RWPE2 (cell line): ENCODE data around the gene STX8.

Experiments
- ATAC-seq: fragments of 200-7000 bp; cut with Tn5 transposase; 3 replicates; pipeline ENCODE4 v1.9.1; 2021; ENCODE audit warnings: low read depth
- DNase-seq: peaks from one replicate; pipeline ENCODE4 v3.0.0-alpha.2; 2020; ENCODE audit warnings: low spot score
- H3K27ac ChIP-seq: fragments of 450-650 bp; 2 replicates; pipeline ENCODE4 v1.5.1; 2017; ENCODE audit warnings: mild to moderate bottlenecking; ENCODE audit not compliant: poor library complexity, severe bottlenecking
- H3K27me3 ChIP-seq: fragments of 250-450 bp; sonication (Bioruptor Pico); 2 replicates; pipeline ENCODE4 v1.5.1; 2021; ENCODE audit warnings: mild to moderate bottlenecking, moderate library complexity; ENCODE audit not compliant: insufficient read depth, poor library complexity, severe bottlenecking
- H3K36me3 ChIP-seq: fragments of 250-450 bp; sonication (Bioruptor Pico); 2 replicates; pipeline ENCODE4 v1.5.1; 2020; ENCODE audit warnings: low read depth, mild to moderate bottlenecking, moderate library complexity
- H3K4me1 ChIP-seq: fragments of 250-450 bp; sonication (Bioruptor Pico); 2 replicates; pipeline ENCODE4 v1.5.1; 2021; ENCODE audit warnings: mild to moderate bottlenecking, moderate library complexity; ENCODE audit not compliant: insufficient read depth, poor library complexity, severe bottlenecking
- H3K4me3 ChIP-seq: fragments of 250-450 bp; sonication (Bioruptor Pico); 2 replicates; pipeline ENCODE4 v1.5.1; 2021; ENCODE audit warnings: mild to moderate bottlenecking, moderate library complexity; ENCODE audit not compliant: severe bottlenecking
- H3K9me3 ChIP-seq: fragments of 250-450 bp; sonication (Bioruptor Pico); 2 replicates; pipeline ENCODE4 v1.5.1; 2021; ENCODE audit warnings: mild to moderate bottlenecking, moderate library complexity; ENCODE audit not compliant: severe bottlenecking
- TF ChIP-seq, protein P1 (sequence below): fragments of 450-650 bp; IDR thresholded peaks from one replicate; pipeline ENCODE4 v1.5.1; 2017; ENCODE audit warnings: mild to moderate bottlenecking, moderate library complexity; ENCODE audit not compliant: poor library complexity, severe bottlenecking

The STX8 gene

DNA sequence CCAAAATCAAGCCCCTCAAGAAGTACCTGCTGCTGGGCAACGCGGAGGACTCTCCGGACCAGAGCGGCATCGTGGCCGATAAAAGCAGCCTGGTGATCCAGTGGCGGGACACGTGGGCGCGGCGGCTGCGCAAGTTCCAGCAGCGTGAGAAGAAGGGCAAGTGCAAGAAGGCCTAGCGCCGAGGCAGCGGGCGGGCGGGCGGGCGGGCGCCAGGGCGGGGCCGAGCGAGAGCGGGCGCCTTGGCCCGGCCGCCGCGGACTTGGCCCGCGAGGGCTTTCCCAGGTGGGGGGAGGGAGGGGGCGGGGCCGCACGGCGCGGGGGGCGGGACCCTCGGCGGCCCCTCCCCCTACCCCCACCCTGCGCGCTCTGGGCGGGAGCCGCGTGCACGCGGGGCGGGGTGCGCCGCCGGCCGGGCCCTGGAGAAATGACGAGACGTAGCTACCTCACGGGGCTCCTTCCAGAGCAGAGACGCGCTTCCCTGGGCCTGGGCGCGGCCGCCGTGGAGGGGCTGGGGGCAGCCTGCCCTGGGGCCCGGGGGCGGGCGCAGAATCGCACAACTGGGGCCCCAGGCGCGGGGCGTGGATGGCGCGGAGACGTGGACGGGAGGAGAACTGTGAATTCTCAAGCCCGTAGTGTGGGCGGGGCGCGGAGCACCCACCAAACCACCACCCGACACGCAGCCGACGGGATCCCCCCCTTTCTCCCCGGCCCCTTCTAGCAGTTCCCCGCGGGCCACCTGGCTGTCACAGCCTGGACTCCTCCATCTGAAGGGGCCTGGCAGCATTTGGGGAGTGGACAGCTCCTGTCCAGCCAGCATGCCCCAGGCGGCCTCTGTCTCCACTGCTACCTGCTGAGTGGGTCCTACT, 335.6 kb downstream of the STX8 start:
- ATAC-seq (peak; percentile 65), DNase-seq (no peak)
- Histone ChIP-seq H3K9me3 (no peaks in the 10 kb centered on the region), H3K27me3 (no peaks in the 10 kb centered on the region), H3K4me1 (no peaks in the 10 kb centered on the region), H3K36me3 (no peaks in the 10 kb centered on the region), H3K27ac (no peak overlapping the region), H3K4me3 (peak overlapping the region; percentile 32)
- TF ChIP-seq, protein P1, sequence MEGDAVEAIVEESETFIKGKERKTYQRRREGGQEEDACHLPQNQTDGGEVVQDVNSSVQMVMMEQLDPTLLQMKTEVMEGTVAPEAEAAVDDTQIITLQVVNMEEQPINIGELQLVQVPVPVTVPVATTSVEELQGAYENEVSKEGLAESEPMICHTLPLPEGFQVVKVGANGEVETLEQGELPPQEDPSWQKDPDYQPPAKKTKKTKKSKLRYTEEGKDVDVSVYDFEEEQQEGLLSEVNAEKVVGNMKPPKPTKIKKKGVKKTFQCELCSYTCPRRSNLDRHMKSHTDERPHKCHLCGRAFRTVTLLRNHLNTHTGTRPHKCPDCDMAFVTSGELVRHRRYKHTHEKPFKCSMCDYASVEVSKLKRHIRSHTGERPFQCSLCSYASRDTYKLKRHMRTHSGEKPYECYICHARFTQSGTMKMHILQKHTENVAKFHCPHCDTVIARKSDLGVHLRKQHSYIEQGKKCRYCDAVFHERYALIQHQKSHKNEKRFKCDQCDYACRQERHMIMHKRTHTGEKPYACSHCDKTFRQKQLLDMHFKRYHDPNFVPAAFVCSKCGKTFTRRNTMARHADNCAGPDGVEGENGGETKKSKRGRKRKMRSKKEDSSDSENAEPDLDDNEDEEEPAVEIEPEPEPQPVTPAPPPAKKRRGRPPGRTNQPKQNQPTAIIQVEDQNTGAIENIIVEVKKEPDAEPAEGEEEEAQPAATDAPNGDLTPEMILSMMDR, result no peak

DNA sequence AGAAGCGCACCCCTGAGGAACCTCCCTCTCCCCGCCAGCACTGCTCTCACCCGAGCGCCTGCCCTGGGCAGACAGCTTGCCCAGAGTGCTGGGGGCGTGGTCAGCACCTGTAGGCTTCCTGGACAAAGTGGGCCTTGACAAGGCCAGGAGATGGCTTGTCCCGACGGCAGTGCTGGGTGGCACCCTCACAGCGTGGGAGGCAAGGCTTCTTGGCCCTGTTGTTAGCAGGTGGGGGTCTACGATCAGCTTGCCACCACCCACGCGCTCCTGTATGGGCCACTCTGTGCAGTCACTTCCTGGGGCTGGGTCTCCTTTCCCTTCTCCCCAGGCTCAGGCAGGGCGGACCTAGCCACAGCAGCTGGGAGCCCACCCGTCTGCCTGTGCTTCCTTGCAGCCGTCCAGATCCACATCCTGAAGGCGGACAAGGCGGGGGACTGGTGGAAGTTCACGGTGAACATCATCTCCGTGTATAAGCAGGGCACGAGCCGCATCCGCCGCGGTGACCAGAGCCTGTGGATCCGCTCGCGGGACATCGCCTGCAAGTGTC, 336.3 kb downstream of the STX8 start:
- Histone ChIP-seq H3K4me1 (no peaks in the 10 kb centered on the region), H3K27ac (no peak overlapping the region), H3K9me3 (no peaks in the 10 kb centered on the region), H3K36me3 (no peaks in the 10 kb centered on the region), H3K27me3 (no peaks in the 10 kb centered on the region), H3K4me3 (peak overlapping the region; percentile 12)
- DNase-seq, result no peak
- TF ChIP-seq, protein P1, result no peak
- ATAC-seq, result no peak

DNA sequence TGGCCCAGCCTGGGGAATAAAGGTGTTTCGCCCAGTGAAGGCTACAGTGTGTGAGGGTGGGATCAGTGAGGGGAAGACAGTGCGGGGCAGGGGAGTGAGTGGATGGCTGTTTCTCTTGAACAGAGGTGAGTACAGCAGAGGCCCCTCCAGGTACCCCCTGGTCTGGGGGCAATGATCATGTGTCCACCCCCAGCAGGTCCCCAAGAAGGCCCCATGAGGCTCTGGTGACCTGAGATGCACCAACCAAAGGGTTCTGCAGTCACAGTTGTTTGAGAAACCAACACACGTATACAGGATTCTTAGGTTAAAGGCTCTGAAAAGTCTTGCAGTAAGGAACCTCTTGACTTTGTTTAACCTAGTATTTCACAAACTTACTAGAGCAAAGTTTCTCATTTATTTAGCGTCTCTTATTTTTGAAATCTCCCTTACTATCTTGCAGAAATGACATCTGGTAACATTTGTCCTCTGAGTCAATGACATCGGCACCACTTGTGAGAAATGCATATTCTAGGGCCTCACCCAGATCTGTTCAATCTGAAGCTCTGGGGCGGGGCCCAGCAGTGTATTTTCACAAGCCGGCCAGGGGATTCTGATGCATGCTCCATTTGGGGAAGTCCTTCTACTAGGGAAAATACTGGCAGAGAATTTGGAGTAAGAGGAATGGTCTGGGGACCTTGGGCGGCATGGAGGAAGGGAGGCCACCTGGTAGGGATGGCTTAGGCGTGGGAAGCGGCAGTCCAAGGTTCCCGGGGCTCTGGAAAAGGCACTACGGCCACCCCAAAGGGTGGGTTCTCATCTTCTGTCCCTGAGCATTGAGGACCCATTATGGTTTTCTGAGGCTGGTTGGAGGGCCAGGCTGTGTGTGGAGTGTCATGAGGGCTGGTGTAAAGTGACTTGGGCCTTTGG, 337.0 kb downstream of the STX8 start:
- DNase-seq (no peak), ATAC-seq (no peak)
- Histone ChIP-seq H3K4me1 (no peaks in the 10 kb centered on the region), H3K9me3 (no peaks in the 10 kb centered on the region), H3K36me3 (no peaks in the 10 kb centered on the region), H3K27me3 (no peaks in the 10 kb centered on the region), H3K4me3 (no peak overlapping the region), H3K27ac (no peak overlapping the region)
- TF ChIP-seq, protein P1, result no peak

DNA sequence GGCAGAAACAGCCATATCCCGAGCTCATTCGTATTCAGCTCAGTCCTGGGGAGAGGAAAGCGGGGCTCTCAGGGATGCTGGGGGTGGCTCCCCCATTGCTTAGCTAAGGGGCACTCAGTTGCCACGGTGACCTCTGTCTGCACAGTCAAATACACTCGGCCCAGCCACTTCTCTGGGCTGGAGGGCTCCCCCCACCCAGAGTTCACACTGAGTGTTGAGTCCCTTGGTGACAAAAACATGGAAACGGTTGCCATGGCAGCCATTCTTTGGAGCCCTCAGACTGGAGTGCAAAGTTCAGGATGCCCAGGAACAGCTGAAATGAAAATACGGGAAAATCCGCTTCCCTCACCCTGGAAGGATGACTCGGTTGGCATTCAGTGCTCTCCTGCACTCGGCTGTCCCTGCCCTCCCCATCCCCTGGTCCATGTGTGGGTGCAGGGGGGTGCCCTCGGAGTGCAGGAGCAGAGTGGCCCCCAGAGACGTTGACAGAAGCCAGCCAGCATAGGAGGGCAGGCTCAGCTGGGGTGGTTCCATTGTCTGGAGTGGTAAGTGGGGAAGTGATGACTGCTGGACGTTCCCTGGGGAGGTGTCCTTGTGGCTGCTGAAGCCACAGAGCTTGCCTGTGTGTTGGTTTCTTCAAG, 337.8 kb downstream of the STX8 start:
- Histone ChIP-seq H3K9me3 (no peaks in the 10 kb centered on the region), H3K36me3 (no peaks in the 10 kb centered on the region), H3K4me1 (no peaks in the 10 kb centered on the region), H3K27me3 (no peaks in the 10 kb centered on the region), H3K4me3 (no peak overlapping the region), H3K27ac (no peak overlapping the region)
- ATAC-seq, result no peak
- TF ChIP-seq, protein P1, result no peak
- no peak for DNase-seq
